Pancreas (tissue), 10 donors: ENCODE results near the gene ASB10. TPM values are rescaled to one million over a fixed set of nuclear protein-coding genes. Genes with fewer than 3 reads are reported as not detected.

Source experiments
- ATAC-seq, 4 donors: fragments of 200-7000 bp; cut with Tn5 transposase; one replicate each; pipeline versions ENCODE4 v1.8.0 to v1.9.1; 2020; ENCODE audit warnings: mild to moderate bottlenecking in 4 of 4, moderate library complexity in 4 of 4
- DNase-seq, 6 donors: peaks; one replicate each; pipeline ENCODE4 v3.0.0-alpha.2; 2020
- FAIRE-seq: peaks from 2 replicates; lab custom pipeline; 2012; peaks lifted over from hg19 to GRCh38; lab: Jason Lieb, UNC
- H3K27ac ChIP-seq, 4 donors: fragments of 200-600 bp; sonication (generic); 1 replicate in 3 of 4; 2 replicates in 1 of 4; pipeline versions ENCODE4 v1.5.0 to v1.8.0; 2020
- H3K27me3 ChIP-seq, 4 donors: fragments of 200-600 bp; one replicate each; pipeline ENCODE4 v1.8.0; 2021
- H3K36me3 ChIP-seq, 3 donors: fragments of 200-600 bp; sonication (generic) in 1 of 3; one replicate each; pipeline versions ENCODE4 v1.5.0 to v1.8.0; 2020 to 2021
- H3K4me1 ChIP-seq, 3 donors: fragments of 200-600 bp; one replicate each; pipeline ENCODE4 v1.8.0; 2021
- H3K4me3 ChIP-seq, 4 donors: fragments of 200-600 bp; sonication (generic) in 2 of 4; one replicate each; pipeline versions ENCODE4 v1.5.0 to v1.8.0; 2020 to 2021
- H3K9me3 ChIP-seq, 4 donors: fragments of 200-600 bp; one replicate each; pipeline ENCODE4 v1.8.0; 2021
- CTCF ChIP-seq, 4 donors: fragments of 200-600 bp; sonication (generic) in 3 of 4; IDR thresholded peaks; one replicate each; pipeline versions ENCODE4 v1.5.0 to v1.8.0; 2021; ENCODE audit warnings: antibody characterized with exemption in 4 of 4
- WGBS, 2 donors: extraction: QIAGEN DNeasy Blood & Tissue Kit; methylation state at CpG; one replicate each; pipeline ENCODE4 v1.1.7; 2013; 5-methylcytosine and 5-hydroxymethylcytosine counted together
- intact Hi-C, 3 donors: fragments of 100-400 bp; cut with DNase I; formaldehyde crosslinking; loops; one replicate each; pipeline versions ENCODE4 v1.11.1 to v1.14.2; 2022
- polyA plus RNA-seq, 2 donors: library from polyadenylated mRNA; stranded (reverse); fragments of 200-250 nt; gene quantifications; one replicate each; pipeline ENCODE4 v1.2.3, GENCODE V29; 2013
- total RNA-seq, 6 donors: library from RNA; stranded (reverse); fragmentation: NEBNext Ultra II Directional in 4 of 6; extraction: Animal tissue kit (Norgen Biotek cat#: 25700) in 4 of 6; gene quantifications; one replicate each; pipeline versions ENCODE4 v1.2.1 to v1.2.4, GENCODE V29; 2021 to 2023
- donor health status: healthy with polysubstance abuse.
- donor health status: DM: no; HTN: no; CAD: no; lungs with moderate emphysema.
- donor health status: DM: no; HTN: no; CAD: no.
- donor health status: control.
- donor health status: control.
- donor health status: Bipolar disorder and iron deficiency.
- donor health status: DM: yes; HTN: yes; CAD: no.
- donor health status: DM: no; HTN: no; CAD: no.
- donor health status: DM: no; HTN: no; CAD: no.
- donor health status: DM: yes; HTN: yes; CAD: no.

ASB10 gene
- total and polyA plus RNA-seq, 8 donors: not detected

GRCh38 chr7:151146761-151147160 is 40.3 kb downstream of the ASB10 start:
- no peak for DNase-seq
- FAIRE-seq: no peak
- H3K4me3 ChIP-seq: no peak overlapping the region
- H3K9me3 ChIP-seq: no peaks in the 10 kb centered on the region
- ATAC-seq: peak in 1 of 4 donors; percentile 2
- WGBS, 2 donors: 45 to 49% methylated on average over 3 of the region's 3 CpGs
- no peak overlapping the region for H3K27ac ChIP-seq
- no peak for TF ChIP-seq CTCF (IDR thresholded peaks at IDR 0.05)
- no peaks in the 10 kb centered on the region for H3K27me3 ChIP-seq
- no peaks in the 10 kb centered on the region for H3K4me1 ChIP-seq
- intact Hi-C loops: no loop called here
- H3K36me3 ChIP-seq: peaks cover 0 to 23% (median 5%) of the 10 kb centered on the region in 3 donors

- no peaks in the 10 kb centered on the region for H3K4me1 ChIP-seq
- intact Hi-C loops: no loop called here
- peaks cover 0 to 23% (median 5%) of the 10 kb centered on the region in 3 donors for H3K36me3 ChIP-seq
- no peak for TF ChIP-seq CTCF (IDR thresholded peaks at IDR 0.05)
- ATAC-seq (no peak), FAIRE-seq (no peak), DNase-seq (no peak)
- no peaks in the 10 kb centered on the region for H3K9me3 ChIP-seq
- WGBS, 2 donors: 97% methylated on average over 7 of the region's 7 CpGs
- H3K27me3 ChIP-seq: no peaks in the 10 kb centered on the region
- no peak overlapping the region for H3K4me3 ChIP-seq
- H3K27ac ChIP-seq: no peak overlapping the region
Observed at GRCh38 chr7:151144387-151144786, 42.7 kb downstream of the ASB10 start.

- H3K27me3 ChIP-seq: no peaks in the 10 kb centered on the region
- FAIRE-seq: no peak
- DNase-seq: peak in 2 of 6 donors; percentile 10 to 19
- no peak overlapping the region for H3K27ac ChIP-seq
- no peak for ATAC-seq
- no peaks in the 10 kb centered on the region for H3K4me1 ChIP-seq
- intact Hi-C loops: no loop called here
- 83 to 84% methylated on average over 25 of the region's 25 CpGs for WGBS, 2 donors
- H3K36me3 ChIP-seq: peaks cover 0 to 23% (median 5%) of the 10 kb centered on the region in 3 donors
- no peak for TF ChIP-seq CTCF (IDR thresholded peaks at IDR 0.05)
- H3K4me3 ChIP-seq: no peak overlapping the region
- no peaks in the 10 kb centered on the region for H3K9me3 ChIP-seq
Observed at GRCh38 chr7:151143261-151144015, 43.6 kb downstream of the ASB10 start.

GRCh38 chr7:151142686-151143040 is 44.4 kb downstream of the ASB10 start:
- TF ChIP-seq CTCF (IDR thresholded peaks at IDR 0.05): no peak
- Histone ChIP-seq H3K27me3 (no peaks in the 10 kb centered on the region), H3K4me1 (no peaks in the 10 kb centered on the region), H3K27ac (no peak overlapping the region), H3K36me3 (peaks cover 0 to 27% (median 5%) of the 10 kb centered on the region in 3 donors), H3K4me3 (no peak overlapping the region), H3K9me3 (no peaks in the 10 kb centered on the region)
- DNase-seq (peak in 4 of 6 donors; percentile 15 to 74 (median 48)), ATAC-seq (peak in 3 of 4 donors; percentile 51 to 74 (median 64)), FAIRE-seq (no peak)
- intact Hi-C loops: no loop called here
- WGBS, 2 donors: 57 to 58% methylated on average over 9 to 10 of the region's 10 CpGs
